ENCODE data around the gene L3MBTL4. TPM values are rescaled to one million over a fixed set of nuclear protein-coding genes. Genes with fewer than 3 reads are reported as not detected.
A peak's percentile ranks its signal among the peaks of the same experiment; 100 is the strongest.

Gene L3MBTL4
- total RNA-seq, 2 experiments from 2014 or later, result 0.19 to 0.47 TPM

GRCh38 chr18:5966514-5966913 is 448.2 kb downstream of the L3MBTL4 start:
- DNase-seq (no peak), ATAC-seq (ENCODE audit: poor library complexity) (no peak)
- H3K4me3 ChIP-seq (ENCODE audit: low read length), result no peak overlapping the region
- no peaks in the 10 kb centered on the region for H3K27me3 Mint-ChIP-seq
- no peak overlapping the region for H3K27ac ChIP-seq (ENCODE audit: low read depth in 1 of 2, low read length in 2 of 2)
- peaks cover 0 to 13% of the 10 kb centered on the region in 2 experiments for H3K9me3 ChIP-seq (ENCODE audit: control insufficient read depth in 1 of 2, insufficient read depth in 1 of 2, low read length in 2 of 2)
- ChIA-PET CTCF (no interaction called here), POLR2A (no interaction called here)
- peaks cover 42% of the 10 kb centered on the region for H3K4me1 Mint-ChIP-seq (ENCODE audit: low read depth)
- no peaks in the 10 kb centered on the region for H3K9me3 Mint-ChIP-seq
- H3K27ac Mint-ChIP-seq, result no peak overlapping the region
- no peaks in the 10 kb centered on the region for H3K36me3 ChIP-seq (ENCODE audit: insufficient read depth, low read length)
- TF ChIP-seq, protein P1, sequence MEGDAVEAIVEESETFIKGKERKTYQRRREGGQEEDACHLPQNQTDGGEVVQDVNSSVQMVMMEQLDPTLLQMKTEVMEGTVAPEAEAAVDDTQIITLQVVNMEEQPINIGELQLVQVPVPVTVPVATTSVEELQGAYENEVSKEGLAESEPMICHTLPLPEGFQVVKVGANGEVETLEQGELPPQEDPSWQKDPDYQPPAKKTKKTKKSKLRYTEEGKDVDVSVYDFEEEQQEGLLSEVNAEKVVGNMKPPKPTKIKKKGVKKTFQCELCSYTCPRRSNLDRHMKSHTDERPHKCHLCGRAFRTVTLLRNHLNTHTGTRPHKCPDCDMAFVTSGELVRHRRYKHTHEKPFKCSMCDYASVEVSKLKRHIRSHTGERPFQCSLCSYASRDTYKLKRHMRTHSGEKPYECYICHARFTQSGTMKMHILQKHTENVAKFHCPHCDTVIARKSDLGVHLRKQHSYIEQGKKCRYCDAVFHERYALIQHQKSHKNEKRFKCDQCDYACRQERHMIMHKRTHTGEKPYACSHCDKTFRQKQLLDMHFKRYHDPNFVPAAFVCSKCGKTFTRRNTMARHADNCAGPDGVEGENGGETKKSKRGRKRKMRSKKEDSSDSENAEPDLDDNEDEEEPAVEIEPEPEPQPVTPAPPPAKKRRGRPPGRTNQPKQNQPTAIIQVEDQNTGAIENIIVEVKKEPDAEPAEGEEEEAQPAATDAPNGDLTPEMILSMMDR (IDR thresholded peaks at IDR 0.05), result no peak
- no peaks in the 10 kb centered on the region for H3K36me3 Mint-ChIP-seq (ENCODE audit: low read depth)
- intact Hi-C loops (cut with DNase I, micrococcal nuclease), result no loop called here
- H3K27me3 ChIP-seq (ENCODE audit: control insufficient read depth in 1 of 2, insufficient read depth in 2 of 2, low read length in 2 of 2), result no peaks in the 10 kb centered on the region
- H3K4me3 Mint-ChIP-seq, result no peak overlapping the region
- H3K4me1 ChIP-seq (ENCODE audit: insufficient read depth, low read length), result peaks cover 6% of the 10 kb centered on the region

DNA sequence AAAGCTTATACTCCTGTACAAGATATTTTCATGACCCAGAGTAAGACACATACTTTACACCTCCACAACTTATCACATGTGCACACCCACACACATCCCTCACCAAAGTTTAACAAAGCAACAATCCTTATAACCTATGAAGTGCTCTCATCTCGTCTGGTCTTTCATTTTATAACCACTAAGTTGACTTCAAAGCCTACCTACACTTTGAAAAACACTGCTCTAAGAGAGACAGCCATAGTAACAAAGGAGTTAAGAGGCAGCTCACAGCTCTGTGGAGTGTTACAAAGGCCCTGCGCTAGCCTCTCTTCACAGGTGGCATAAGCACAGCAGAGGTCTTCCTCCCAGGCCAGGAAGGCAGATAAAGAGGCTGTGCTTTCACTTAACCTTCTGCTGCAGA is 449.7 kb downstream of the L3MBTL4 start:
- peak overlapping the region; percentile 25 for H3K27ac Mint-ChIP-seq
- no peak overlapping the region for H3K4me3 Mint-ChIP-seq
- intact Hi-C loops (cut with DNase I, micrococcal nuclease), result no loop called here
- peak in 1 of 14 experiments; percentile 2 for DNase-seq
- peak; percentile 61 for ATAC-seq (ENCODE audit: poor library complexity)
- H3K27me3 Mint-ChIP-seq, result no peaks in the 10 kb centered on the region
- no peaks in the 10 kb centered on the region for H3K9me3 Mint-ChIP-seq
- Histone ChIP-seq H3K4me3 (ENCODE audit: low read length) (no peak overlapping the region), H3K27me3 (ENCODE audit: control insufficient read depth in 1 of 2, insufficient read depth in 2 of 2, low read length in 2 of 2) (no peaks in the 10 kb centered on the region), H3K36me3 (ENCODE audit: insufficient read depth, low read length) (no peaks in the 10 kb centered on the region), H3K4me1 (ENCODE audit: insufficient read depth, low read length) (peaks cover 6% of the 10 kb centered on the region), H3K9me3 (ENCODE audit: control insufficient read depth in 1 of 2, insufficient read depth in 1 of 2, low read length in 2 of 2) (peaks cover 0 to 13% of the 10 kb centered on the region in 2 experiments), H3K27ac (ENCODE audit: low read depth in 1 of 2, low read length in 2 of 2) (no peak overlapping the region)
- TF ChIP-seq, protein P1 (IDR thresholded peaks at IDR 0.05), result no peak
- peaks cover 34% of the 10 kb centered on the region for H3K4me1 Mint-ChIP-seq (ENCODE audit: low read depth)
- CTCF ChIA-PET, result no interaction called here
- POLR2A ChIA-PET, result no interaction called here
- no peaks in the 10 kb centered on the region for H3K36me3 Mint-ChIP-seq (ENCODE audit: low read depth)

GRCh38 chr18:5964596-5964995 is 450.1 kb downstream of the L3MBTL4 start:
- Mint-ChIP-seq H3K4me3 (no peak overlapping the region), H3K36me3 (ENCODE audit: low read depth) (no peaks in the 10 kb centered on the region), H3K27me3 (no peaks in the 10 kb centered on the region), H3K9me3 (no peaks in the 10 kb centered on the region), H3K27ac (peak overlapping the region; percentile 25), H3K4me1 (ENCODE audit: low read depth) (peaks cover 32% of the 10 kb centered on the region)
- Histone ChIP-seq H3K9me3 (ENCODE audit: control insufficient read depth in 1 of 2, insufficient read depth in 1 of 2, low read length in 2 of 2) (peaks cover 0 to 13% of the 10 kb centered on the region in 2 experiments), H3K36me3 (ENCODE audit: insufficient read depth, low read length) (no peaks in the 10 kb centered on the region), H3K27me3 (ENCODE audit: control insufficient read depth in 1 of 2, insufficient read depth in 2 of 2, low read length in 2 of 2) (no peaks in the 10 kb centered on the region), H3K4me1 (ENCODE audit: insufficient read depth, low read length) (peaks cover 6% of the 10 kb centered on the region), H3K4me3 (ENCODE audit: low read length) (no peak overlapping the region), H3K27ac (ENCODE audit: low read depth in 1 of 2, low read length in 2 of 2) (no peak overlapping the region)
- TF ChIP-seq, protein P1 (IDR thresholded peaks at IDR 0.05), result no peak
- POLR2A ChIA-PET, result no interaction called here
- ATAC-seq (ENCODE audit: poor library complexity), result no peak
- no peak for DNase-seq
- intact Hi-C loops (cut with DNase I, micrococcal nuclease), result no loop called here
- CTCF ChIA-PET, result no interaction called here
